ENCODE results near the gene OR52H1.
"Not testable (repeated sequence)": the region's sequence is repeated elsewhere in the genome, so short reads cannot be mapped to it uniquely, and the experiment has no call there.

Gene OR52H1

DNA sequence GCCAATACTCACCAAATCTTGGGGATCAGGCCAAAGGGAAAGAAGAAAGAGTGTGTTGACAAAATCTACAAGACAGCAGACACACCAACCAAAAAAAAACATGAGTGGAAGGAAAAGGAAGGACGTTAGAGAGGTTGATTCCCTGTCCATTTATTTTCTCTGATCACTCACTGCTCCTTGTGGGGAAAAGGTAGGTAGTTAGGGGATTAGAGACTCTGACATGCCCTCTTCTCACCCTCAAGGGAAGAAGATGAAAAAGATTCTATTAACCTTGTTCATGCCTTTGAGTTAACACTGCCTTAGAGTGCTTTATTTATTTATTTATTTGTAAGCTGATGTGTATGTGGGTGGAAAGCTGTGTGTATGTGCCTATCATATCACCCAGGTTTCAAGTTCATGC is at the start of gene OR52H1:
Gene OR52H1 (minus strand): TSS at position 101 of the 400 bp plus-strand sequence. CDS start 3,035 bp downstream, outside the sequence.
- no peak for DNase-seq

DNA sequence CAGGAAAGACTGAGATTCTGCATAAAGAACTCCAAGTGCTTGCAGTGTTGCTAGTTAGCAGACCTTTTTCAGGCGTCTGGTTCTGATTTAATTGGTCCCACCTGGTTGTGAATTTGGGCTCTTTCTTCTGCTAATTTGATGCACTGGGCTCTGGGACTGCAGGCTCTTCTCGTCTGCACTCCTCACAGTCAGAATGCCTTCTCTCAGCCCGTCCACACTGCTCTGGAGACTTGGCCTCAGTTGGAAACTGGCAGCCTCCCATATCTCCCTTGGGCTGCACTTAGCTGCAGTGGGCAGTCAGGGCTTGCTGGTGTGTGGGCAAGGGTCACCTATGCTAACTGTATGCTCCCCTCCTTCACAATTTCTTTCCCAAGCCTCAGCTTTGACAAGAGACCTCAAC is 49.6 kb upstream of the OR52H1 start:
- no peak for DNase-seq

DNA sequence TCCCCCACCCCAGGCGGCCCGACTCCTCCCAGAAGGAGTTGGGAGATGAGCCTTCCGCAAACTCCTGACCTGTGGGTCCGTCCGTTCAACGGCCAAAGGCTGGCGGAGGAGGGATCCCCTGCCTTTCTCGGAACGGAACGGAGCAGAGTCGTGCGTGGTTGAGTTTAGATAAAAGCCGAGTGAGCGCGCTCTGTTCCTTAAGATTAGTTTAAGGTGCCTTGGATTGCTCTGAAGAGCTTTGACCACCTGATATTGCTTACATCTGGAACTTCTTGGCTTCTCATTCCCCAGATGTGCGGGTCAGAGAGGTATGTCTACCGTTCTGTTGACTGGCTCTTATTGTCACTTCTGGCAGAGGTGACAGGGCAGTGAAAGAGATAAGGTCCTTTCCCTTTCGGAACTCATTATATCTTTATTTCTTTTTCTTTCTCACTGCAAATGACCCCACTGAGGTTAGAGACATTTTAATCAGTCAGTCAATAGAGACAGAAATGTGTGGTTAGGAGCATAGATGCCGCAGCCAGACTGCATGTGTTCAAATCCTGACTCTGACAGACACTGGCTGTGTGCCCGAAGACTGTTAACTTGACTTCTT is 48.4 kb upstream of the OR52H1 start, which contains the start of gene TRIM6:
Gene TRIM6 (plus strand): TSS at position 31 of the 595 bp plus-strand sequence. CDS start 261 bp downstream, at position 292.
- no peak for DNase-seq

DNA sequence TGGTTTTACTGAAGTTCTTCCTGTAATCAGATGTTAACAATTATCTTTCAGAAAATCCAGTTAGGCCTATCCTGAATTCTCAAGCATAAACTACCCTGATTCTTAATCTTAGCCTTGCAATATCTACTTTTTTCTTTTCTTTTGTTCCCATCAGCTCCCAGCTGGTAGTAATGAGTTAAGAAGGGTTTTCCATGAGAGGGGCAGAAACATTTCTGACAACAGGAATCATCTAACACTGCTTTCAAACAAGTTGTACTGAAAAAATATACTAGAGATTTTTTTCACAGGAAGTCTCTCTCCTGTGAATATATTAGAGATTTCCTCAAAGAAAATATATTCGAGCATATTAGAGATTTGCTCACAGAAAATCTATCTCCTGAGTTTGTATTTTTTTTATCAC is 44.8 kb upstream of the OR52H1 start:
- DNase-seq = no peak

DNA sequence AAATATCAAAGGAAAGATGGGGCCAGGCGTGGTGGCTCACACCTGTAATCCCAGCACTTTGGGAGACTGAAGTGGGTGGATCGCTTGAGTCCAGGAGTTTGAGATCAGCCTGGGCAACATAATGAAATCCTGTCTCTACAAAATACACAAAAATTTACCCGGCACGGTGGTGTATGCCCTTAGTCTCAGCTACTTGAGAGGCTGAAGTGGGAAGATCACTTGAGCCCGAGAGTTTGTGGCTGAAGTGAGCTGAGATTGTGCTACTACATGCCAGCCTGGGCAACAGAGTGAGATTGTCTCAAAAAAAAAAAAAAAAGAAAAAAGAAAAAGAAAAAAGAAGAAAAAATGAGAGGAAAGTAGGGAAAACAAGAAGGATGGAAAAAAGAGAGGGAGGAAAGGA is 44.3 kb upstream of the OR52H1 start:
- DNase-seq = no peak

DNA sequence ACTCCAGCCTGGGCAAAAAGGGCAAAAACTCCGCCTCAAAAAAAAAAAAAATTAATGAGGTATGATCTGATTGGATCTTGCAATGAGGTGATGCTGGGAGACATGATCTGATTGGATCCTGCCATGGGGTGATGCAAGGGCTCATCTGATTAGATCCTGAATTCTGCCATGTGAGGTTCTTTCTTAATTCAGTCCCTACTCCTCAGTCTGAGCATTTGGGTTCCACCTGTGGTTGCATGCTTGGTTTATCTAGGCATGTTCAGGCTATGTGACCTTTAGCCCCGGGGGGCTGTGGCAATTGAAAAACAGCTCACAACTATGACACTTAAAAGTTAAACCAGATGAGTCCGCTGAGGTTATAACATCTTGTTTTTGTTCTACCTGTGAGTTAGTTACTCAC is 43.3 kb upstream of the OR52H1 start:
- DNase-seq = no peak

DNA sequence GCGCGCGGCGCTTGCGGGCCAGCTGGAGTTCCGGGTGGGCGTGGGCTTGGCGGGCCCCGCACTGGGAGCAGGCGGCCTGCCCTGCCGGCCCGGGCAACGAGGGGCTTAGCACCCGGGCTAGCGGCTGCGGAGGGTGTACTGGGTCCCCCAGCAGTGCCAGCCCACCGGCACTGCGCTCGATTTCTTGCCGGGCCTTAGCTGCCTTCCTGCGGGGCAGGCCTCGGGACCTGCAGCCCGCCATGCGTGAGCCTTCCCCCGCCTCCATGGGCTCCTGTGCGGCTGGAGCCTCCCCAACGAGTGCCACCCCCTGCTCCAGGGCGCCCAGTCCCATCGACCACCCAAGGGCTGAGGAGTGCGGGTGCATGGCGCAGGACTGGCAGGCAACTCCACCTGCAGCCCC is 41.6 kb upstream of the OR52H1 start:
- DNase-seq = not testable (repeated sequence)

DNA sequence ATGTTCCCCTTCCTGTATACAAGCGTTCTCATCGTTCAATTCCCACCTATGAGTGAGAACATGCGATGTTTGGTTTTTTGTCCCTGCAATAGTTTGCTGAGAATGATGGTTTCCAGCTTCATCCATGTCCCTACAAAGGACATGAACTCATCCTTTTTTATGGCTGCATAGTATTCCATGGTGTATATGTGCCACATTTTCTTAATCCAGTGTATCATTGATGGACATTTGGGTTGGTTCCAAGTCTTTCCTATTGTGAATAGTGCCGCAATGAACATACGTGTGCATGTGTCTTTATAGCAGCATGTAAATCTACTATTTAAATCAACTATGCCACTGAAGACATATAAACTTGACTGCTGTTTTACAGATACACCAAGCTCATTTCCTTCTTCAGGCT is 36.1 kb upstream of the OR52H1 start:
- DNase-seq = not testable (repeated sequence)

DNA sequence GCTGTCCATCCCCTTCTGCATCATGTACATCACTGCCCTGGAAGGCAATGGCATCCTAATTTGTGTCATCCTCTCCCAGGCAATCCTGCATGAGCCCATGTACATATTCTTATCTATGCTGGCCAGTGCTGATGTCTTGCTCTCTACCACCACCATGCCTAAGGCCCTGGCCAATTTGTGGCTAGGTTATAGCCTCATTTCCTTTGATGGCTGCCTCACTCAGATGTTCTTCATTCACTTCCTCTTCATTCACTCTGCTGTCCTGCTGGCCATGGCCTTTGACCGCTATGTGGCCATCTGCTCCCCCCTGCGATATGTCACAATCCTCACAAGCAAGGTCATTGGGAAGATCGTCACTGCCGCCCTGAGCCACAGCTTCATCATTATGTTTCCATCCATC is 32.7 kb upstream of the OR52H1 start:
- DNase-seq = no peak

DNA sequence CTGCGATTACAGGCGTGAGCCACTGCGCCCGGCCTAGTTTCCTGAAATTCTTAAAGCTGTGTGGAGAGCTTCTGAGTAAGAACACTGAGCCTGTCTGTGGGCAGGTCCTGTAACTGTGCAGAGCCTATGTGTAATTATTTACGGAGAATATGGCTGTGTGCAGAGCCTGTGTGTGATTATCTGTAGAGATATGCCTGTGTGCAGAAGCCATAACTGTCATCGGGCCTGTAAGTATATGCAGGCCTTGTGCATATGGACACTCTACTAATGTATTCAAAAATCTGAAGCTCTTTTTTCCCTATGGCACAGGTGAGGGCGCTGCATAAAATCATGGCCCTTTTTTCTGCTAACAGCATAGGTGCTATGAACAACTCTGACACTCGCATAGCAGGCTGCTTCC is 32.2 kb upstream of the OR52H1 start, which contains the start of gene OR52B6:
Gene OR52B6 (plus strand): TSS at position 301 of the 400 bp plus-strand sequence. CDS start 0 bp downstream, at position 301.
- DNase-seq = no peak

DNA sequence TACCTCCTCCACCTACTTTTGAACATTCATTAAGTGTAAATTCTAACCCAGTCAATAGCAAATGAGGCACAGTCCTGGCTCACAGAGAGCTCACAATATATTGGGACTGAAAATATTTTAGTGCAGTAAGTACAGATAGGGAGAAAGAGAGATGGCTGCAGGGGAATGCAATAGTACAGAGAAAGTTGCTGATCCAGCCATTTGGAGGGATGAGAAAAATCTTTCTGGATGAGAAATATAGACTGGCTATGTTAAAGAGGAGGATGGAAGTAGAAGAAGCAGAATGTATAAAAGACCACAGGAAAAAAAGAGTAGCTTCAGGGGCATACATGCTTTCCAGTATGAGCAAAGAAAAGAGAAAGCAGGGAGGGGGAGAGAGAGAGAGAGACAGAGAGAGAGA is 28.8 kb upstream of the OR52H1 start:
- no peak for DNase-seq

DNA sequence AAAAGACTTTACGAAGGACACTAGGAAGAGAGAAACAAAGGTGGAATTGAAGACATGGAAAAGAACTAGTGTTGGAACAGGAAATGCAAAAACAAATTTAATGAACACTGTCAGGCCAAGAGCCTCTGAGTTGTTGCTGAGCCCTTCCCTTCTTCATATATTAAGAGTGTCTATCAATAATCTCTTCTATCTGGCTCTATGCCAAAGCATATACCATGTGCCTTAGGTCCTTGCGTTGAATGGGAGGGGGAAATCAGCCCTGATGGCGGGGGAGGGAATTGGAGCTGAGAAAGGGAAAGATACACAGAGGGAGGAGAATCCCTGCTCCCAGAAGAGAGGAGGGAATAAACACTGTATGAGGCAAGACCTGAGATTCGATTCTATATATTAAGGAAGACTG is 26.8 kb upstream of the OR52H1 start:
- no peak for DNase-seq

DNA sequence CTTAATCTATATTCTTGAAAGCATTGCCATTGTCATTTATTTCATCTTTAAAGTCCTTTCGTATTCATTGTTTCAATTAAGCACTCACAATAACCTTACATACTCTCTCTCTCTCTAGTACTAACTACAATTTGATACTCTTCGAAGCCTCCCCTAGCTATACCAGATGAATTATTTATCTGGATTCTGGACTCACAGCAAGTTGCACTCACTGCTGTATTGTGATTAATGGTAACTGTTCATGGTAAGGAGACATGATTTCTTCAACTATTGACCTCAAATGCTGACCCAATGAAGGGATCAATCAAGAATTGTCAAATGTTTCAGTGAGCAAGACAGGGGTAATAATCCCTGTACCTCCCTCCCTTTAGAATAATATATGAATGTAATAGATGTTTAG is 26.3 kb upstream of the OR52H1 start:
- no peak for DNase-seq

DNA sequence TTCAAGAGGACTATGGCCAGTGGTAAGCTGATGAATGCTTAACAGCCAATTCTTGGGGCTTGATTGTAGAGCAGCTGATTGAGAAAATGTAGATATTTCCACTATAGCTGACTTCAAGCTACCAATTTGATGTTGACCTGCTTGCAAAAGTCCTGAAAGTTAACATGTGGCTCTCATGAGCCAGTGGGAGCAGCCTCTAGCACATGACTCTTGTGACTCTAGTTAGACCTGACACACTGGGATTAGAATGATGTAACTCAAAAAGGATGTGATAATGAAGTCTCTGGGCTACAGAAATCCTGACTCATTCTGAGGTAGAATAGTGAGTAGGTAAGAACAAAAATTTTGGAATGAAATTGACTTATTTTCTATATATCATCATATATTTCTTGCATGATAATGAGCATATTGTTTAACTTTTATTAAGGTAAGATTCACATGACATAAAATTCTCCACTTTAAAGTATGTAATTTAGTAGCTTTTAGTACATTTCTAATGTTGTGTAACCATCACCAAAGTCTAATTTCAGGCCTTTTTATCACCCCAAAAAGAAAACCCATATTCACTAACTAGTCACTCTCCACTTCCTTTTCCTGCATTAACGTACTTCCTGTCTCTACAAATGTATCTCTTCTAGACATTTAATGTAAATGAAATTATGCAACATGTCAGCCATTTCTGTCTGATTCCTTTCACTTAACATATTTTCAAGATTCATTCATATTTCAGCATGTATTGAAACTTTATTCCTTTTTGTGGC is 16.1 kb upstream of the OR52H1 start:
- no peak for DNase-seq

DNA sequence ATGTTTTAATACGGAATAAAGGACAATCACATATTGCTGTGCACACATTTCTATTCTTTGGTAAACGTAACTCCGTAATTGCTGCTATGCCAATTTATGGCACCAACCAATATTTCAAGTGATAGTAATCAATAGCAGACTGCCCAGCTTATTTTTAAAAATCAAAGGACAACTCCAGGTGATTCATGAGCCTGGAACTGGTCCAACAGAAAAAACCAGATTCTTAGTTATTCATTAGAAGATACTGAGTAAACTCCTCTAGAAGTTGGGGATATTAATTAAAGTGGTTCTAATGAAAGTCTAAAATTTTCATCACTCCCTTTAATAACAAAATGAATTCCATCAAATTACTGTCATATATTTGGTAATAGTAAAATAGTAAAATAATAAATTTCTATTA is 9.4 kb upstream of the OR52H1 start:
- no peak for DNase-seq

DNA sequence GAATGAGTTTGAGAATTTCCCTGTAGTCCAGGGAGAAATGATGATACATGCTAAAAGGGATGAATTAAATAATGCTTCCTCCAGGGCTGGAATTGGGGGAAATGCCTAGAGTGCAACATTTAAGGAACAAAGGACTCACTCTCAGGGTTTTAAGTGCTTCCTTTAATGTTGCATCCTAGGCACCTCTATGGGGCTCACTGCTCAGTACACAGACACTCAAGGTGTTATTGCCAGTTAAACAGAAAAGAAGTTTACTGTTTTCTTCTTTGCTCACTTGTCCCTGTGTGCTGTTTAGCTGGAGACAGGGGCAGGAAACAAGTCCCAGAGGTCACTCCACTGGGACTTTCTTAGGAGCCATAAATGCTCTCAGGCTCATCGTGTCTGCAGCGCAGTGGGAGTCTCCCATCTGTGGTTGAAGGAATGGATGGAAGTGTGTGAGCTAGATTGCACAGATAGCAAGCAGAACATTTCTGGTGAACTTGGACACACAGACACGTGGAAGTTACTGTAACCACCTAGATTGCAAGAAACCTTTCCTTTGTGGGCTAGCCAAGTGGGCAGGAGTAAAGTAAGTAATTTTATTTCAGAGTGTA is 8.4 kb upstream of the OR52H1 start:
- DNase-seq = no peak

DNA sequence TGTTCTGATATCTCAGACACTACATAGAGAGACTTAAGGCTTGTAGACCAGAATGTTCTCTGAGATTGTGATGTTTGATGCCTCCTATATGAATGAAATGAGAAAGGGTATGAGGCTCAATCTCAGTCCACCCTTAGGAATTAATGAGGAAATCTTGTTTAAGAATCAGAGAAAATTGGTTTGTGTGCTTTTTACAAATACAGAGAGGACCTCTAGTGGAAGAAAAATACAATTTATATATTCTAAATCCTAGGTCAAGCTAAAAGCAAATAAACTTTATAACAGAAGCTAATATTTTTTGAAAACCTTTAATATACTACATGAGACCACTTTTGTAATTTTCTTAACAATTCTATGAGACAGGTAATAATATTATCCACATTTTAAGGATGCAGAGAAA is 5.0 kb upstream of the OR52H1 start:
- DNase-seq = no peak

DNA sequence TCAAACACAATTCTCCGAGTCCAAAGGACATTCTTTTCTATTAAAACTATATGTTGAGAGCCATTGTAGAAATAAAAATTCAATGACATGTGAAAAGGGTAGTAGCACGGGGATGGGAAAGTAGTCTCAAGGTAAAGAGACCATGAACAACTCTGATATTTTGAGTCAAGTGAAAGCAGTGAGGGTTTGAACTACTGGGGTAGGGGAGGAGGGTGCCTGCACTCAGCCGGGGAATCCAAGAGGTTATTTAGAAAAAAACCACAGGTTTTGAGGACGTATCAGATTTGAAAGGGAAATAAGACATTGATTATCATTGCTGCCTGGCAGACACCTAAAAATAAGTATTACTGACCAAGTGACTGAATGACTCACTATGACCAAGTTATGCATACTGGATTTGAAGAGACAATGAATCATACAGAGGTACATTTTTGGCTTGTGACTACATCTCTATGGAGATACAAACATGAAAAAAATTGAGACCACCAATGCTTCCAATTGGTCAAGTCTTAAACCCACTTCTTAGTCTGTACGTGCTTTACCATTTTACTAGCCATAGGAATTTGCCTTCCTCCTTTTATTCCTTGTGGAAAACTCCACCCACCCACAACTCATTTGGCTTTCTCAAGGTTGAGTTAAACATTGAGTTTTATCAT is 2.2 kb upstream of the OR52H1 start:
- no peak for DNase-seq

DNA sequence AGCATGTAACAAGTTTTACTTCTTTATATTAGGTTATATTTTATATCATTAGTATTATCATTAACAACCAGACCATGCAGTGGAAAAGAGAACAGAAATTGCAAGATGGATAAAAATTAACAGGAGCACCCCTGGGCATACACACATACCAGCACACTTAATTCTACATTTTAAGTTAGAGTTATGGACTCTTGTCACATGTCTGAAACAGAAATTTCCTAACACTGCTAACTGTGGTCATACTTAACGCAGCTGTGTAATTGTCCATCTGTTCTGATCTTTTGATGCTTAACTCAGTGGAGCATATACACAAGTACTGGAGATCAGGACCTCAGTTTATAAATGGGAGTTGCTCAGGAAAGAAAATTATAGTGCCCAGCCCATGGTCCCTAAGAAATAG is 358 bp downstream of the OR52H1 start:
- DNase-seq = no peak

DNA sequence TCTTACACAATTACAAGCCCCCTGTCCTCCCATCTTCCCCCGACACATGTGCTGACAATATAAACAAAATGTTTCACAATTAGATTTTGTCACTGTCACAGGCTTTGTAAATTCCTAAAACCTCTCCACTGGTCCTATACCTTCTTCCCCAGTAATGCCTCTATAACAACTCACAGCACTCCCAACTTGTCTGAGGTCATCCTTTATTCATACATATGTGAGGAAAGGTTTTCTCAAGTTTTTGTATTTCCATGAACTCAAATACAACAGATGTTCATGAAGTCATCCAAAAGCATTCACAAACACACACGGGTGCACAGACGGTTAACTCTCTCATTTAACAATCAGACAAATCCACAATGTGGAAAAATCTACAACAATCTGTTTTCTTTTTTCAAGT is 1.9 kb downstream of the OR52H1 start:
- DNase-seq = no peak

DNA sequence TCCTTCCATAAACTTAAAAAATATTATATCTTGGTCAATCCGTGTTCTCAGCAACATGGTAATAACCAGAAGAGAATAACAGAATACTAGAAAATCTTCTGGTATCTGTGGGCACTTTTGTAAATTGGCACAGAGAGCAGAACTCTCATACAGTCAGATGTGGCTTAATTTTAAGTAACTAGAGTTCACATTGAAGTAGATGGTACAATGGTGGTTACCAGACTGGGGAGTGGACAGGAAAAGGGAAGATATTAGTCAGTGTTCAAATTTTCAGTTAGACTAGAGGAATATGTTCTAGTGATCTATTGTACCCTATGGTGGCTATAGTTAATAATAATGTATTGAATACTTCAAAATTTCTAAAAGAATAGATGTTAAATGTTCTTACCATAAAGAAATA is 6.9 kb downstream of the OR52H1 start:
- no peak for DNase-seq

DNA sequence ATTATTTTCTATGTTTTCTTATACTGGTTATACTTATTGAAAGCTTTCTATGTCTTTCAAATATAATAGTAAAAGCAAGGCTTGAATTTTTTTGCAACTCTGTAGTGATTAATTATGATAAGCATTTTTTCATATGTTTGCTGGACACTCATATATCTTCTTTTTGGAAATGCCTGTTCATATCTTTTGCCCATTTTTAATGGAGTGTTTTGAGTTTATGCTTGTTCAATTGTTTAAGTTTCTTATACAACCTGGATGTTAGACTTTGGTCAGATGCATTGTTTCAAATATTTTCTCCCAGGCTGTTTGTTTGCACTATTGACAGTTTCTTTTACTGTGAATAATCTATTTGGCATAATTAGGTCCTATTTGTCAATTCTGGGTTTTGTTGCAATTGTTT is 11.9 kb downstream of the OR52H1 start:
- no peak for DNase-seq

DNA sequence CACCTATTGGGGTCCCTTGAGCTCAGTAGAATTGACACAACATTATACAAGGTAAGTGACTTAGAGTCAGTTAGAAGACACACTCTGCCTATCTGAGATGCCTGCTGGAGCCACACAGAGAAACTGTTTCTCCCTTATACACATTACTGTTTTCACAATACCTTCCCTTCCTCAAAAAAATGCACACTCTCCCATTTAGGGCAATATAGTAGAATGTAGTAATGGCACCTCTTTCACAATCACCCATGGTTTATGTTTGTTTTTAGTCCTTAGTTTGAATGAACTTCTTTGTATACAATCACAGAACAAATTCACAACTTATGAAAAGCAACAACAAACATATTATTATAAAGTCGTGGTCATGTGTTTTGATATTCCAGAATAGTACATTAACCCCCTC is 14.3 kb downstream of the OR52H1 start:
- no peak for DNase-seq

Data from T1000 (cell line).